Measurements from ENCODE around the gene SP3. TPM values are rescaled to one million over a fixed set of nuclear protein-coding genes. Genes with fewer than 3 reads are reported as not detected.

SP3 gene
- total RNA-seq, 1 donor from 2014 or later: 210 TPM

- no peak for DNase-seq (ENCODE audit: low spot score)
- no peak overlapping the region for H3K4me2 ChIP-seq
- H3K79me2 ChIP-seq (ENCODE audit: low read depth): peaks cover 60% of the 10 kb centered on the region
- no peak overlapping the region for H3K4me3 ChIP-seq
- Mint-ChIP-seq H3K27me3 (ENCODE audit: insufficient read depth, low read depth) (peaks cover 2% of the 10 kb centered on the region), H3K4me1 (peaks cover 2% of the 10 kb centered on the region), H3K36me3 (peaks cover 47% of the 10 kb centered on the region), H3K4me3 (no peak overlapping the region), H3K9me3 (no peaks in the 10 kb centered on the region), H3K27ac (no peak overlapping the region)
- H3K9me3 ChIP-seq (ENCODE audit: low read depth): no peaks in the 10 kb centered on the region
- no peak overlapping the region for H2AFZ ChIP-seq (replicated peaks)
- no peak overlapping the region for H3K27ac ChIP-seq
- H4K20me1 ChIP-seq (ENCODE audit: low read depth): peaks cover 43% of the 10 kb centered on the region
- H3K4me1 ChIP-seq: no peaks in the 10 kb centered on the region
- H3K9ac ChIP-seq: no peak overlapping the region
- H3K27me3 ChIP-seq: no peaks in the 10 kb centered on the region
- TF ChIP-seq, protein P1, sequence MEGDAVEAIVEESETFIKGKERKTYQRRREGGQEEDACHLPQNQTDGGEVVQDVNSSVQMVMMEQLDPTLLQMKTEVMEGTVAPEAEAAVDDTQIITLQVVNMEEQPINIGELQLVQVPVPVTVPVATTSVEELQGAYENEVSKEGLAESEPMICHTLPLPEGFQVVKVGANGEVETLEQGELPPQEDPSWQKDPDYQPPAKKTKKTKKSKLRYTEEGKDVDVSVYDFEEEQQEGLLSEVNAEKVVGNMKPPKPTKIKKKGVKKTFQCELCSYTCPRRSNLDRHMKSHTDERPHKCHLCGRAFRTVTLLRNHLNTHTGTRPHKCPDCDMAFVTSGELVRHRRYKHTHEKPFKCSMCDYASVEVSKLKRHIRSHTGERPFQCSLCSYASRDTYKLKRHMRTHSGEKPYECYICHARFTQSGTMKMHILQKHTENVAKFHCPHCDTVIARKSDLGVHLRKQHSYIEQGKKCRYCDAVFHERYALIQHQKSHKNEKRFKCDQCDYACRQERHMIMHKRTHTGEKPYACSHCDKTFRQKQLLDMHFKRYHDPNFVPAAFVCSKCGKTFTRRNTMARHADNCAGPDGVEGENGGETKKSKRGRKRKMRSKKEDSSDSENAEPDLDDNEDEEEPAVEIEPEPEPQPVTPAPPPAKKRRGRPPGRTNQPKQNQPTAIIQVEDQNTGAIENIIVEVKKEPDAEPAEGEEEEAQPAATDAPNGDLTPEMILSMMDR (IDR thresholded peaks at IDR 0.05): no peak
- TF ChIP-seq EZH2phosphoT487 (IDR thresholded peaks at IDR 0.05): no peak
- TF ChIP-seq EZH2 (IDR thresholded peaks at IDR 0.05): no peak
- H3K36me3 ChIP-seq: peaks cover 35% of the 10 kb centered on the region
- peaks cover 28% of the 10 kb centered on the region for H3F3A ChIP-seq (ENCODE audit: low read depth)
Measured at GRCh38 chr2:173914055-173914927, 50.9 kb downstream of the SP3 start.

- Mint-ChIP-seq H3K4me3 (no peak overlapping the region), H3K36me3 (peaks cover 50% of the 10 kb centered on the region), H3K9me3 (no peaks in the 10 kb centered on the region), H3K27ac (no peak overlapping the region), H3K4me1 (peaks cover 2% of the 10 kb centered on the region), H3K27me3 (ENCODE audit: insufficient read depth, low read depth) (peaks cover 2% of the 10 kb centered on the region)
- Histone ChIP-seq H4K20me1 (ENCODE audit: low read depth) (peaks cover 14% of the 10 kb centered on the region), H3K27me3 (no peaks in the 10 kb centered on the region), H3F3A (ENCODE audit: low read depth) (peaks cover 13% of the 10 kb centered on the region), H3K4me2 (no peak overlapping the region), H3K79me2 (ENCODE audit: low read depth) (peaks cover 15% of the 10 kb centered on the region), H3K4me3 (no peak overlapping the region), H3K9ac (no peak overlapping the region), H2AFZ (replicated peaks) (no peak overlapping the region), H3K36me3 (peaks cover 51% of the 10 kb centered on the region), H3K4me1 (no peaks in the 10 kb centered on the region), H3K27ac (no peak overlapping the region), H3K9me3 (ENCODE audit: low read depth) (no peaks in the 10 kb centered on the region)
- DNase-seq (ENCODE audit: low spot score): no peak
- TF ChIP-seq, protein P1 (IDR thresholded peaks at IDR 0.05): no peak
- TF ChIP-seq EZH2 (IDR thresholded peaks at IDR 0.05): no peak
- no peak for TF ChIP-seq EZH2phosphoT487 (IDR thresholded peaks at IDR 0.05)
Measured at GRCh38 chr2:173909846-173910245, 55.3 kb downstream of the SP3 start.

- peaks cover 41% of the 10 kb centered on the region for H3K36me3 ChIP-seq
- Mint-ChIP-seq H3K9me3 (no peaks in the 10 kb centered on the region), H3K4me3 (no peak overlapping the region), H3K36me3 (peaks cover 44% of the 10 kb centered on the region), H3K27ac (no peak overlapping the region), H3K27me3 (ENCODE audit: insufficient read depth, low read depth) (no peaks in the 10 kb centered on the region), H3K4me1 (no peaks in the 10 kb centered on the region)
- no peak for TF ChIP-seq EZH2phosphoT487 (IDR thresholded peaks at IDR 0.05)
- TF ChIP-seq, protein P1 (IDR thresholded peaks at IDR 0.05): no peak
- no peak for TF ChIP-seq EZH2 (IDR thresholded peaks at IDR 0.05)
- H3K4me3 ChIP-seq: no peak overlapping the region
- H4K20me1 ChIP-seq (ENCODE audit: low read depth): peaks cover 4% of the 10 kb centered on the region
- H3F3A ChIP-seq (ENCODE audit: low read depth): no peaks in the 10 kb centered on the region
- H2AFZ ChIP-seq (replicated peaks): no peak overlapping the region
- H3K9ac ChIP-seq: no peak overlapping the region
- DNase-seq (ENCODE audit: low spot score): no peak
- no peaks in the 10 kb centered on the region for H3K4me1 ChIP-seq
- H3K4me2 ChIP-seq: no peak overlapping the region
- H3K27ac ChIP-seq: no peak overlapping the region
- no peaks in the 10 kb centered on the region for H3K9me3 ChIP-seq (ENCODE audit: low read depth)
- H3K79me2 ChIP-seq (ENCODE audit: low read depth): no peaks in the 10 kb centered on the region
- H3K27me3 ChIP-seq: no peaks in the 10 kb centered on the region
Measured at GRCh38 chr2:173906626-173907025, 58.5 kb downstream of the SP3 start.
